Tibial nerve (tissue), 4 donors: ENCODE data around the gene SEMA3E.

Experiments used
- CTCF ChIP-seq, 5 experiments: fragments of 200-600 bp in 3 of 5; fragments of 450-650 bp in 2 of 5; sonication (generic) in 3 of 5; IDR thresholded peaks; one replicate each; pipeline ENCODE4 v1.5.1; 2016 to 2019; ENCODE audit warnings: antibody characterized with exemption in 5 of 5, mild to moderate bottlenecking in 3 of 5, moderate library complexity in 2 of 5
- EP300 ChIP-seq, 2 donors: sonication (generic); formaldehyde crosslinking; IDR thresholded peaks; one replicate each; pipeline ENCODE4 v1.6.1; 2017; ENCODE audit warnings: antibody characterized with exemption in 2 of 2, mild to moderate bottlenecking in 1 of 2
- POLR2A ChIP-seq, 2 donors: fragments of 450-650 bp; IDR thresholded peaks; one replicate each; pipeline ENCODE4 v1.6.1; 2017; ENCODE audit warnings: antibody characterized with exemption in 2 of 2, mild to moderate bottlenecking in 2 of 2, moderate library complexity in 2 of 2

- TF ChIP-seq CTCF (IDR thresholded peaks at IDR 0.05), result no peak
- TF ChIP-seq POLR2A (IDR thresholded peaks at IDR 0.05), result no peak
- TF ChIP-seq EP300 (IDR thresholded peaks at IDR 0.05), result no peak
Measured at GRCh38 chr7:83633516-83633915, 15.4 kb downstream of the SEMA3E start.
